HepG2 (cell line): ENCODE measurements around the gene CARMIL3. TPM values are rescaled to one million over a fixed set of nuclear protein-coding genes. Genes with fewer than 3 reads are reported as not detected.
A peak's percentile ranks its signal among the peaks of the same experiment; 100 is the strongest.

Source experiments
- FOSL1 ChIP-seq: sonication (generic); formaldehyde crosslinking; IDR thresholded peaks from 2 replicates; pipeline ENCODE4 v1.9.0; 2021; ENCODE audit warnings: missing genetic modification reagents, borderline replicate concordance
- GMEB1 ChIP-seq: sonication (generic); formaldehyde crosslinking; IDR thresholded peaks from 2 replicates; pipeline ENCODE4 v1.5.1; 2020; ENCODE audit warnings: missing genetic modification reagents, mild to moderate bottlenecking, borderline replicate concordance
- GZF1 ChIP-seq: sonication (generic); formaldehyde crosslinking; IDR thresholded peaks from 2 replicates; pipeline ENCODE4 v1.5.1; 2020; ENCODE audit warnings: mild to moderate bottlenecking, missing genetic modification reagents
- HNRNPH1 ChIP-seq: fragments of 200-400 bp; formaldehyde crosslinking; optimal IDR thresholded peaks from 2 replicates; pipeline ENCODE3; 2017; ENCODE audit warnings: mild to moderate bottlenecking, low read depth, low read length
- LBX2 ChIP-seq: sonication (generic); formaldehyde crosslinking; IDR thresholded peaks from 2 replicates; pipeline ENCODE4 v1.5.0; 2020; ENCODE audit warnings: missing genetic modification reagents, mild to moderate bottlenecking, borderline replicate concordance
- NONO ChIP-seq, 2 experiments: fragments of 450-650 bp in 1 of 2; sonication (generic) in 1 of 2; formaldehyde crosslinking in 1 of 2; IDR thresholded peaks in 1 of 2; conservative IDR thresholded peaks in 1 of 2; 2 replicates each; pipeline versions ENCODE4 v1.6.1 to v1.8.0; 2017 to 2022; ENCODE audit warnings: mild to moderate bottlenecking in 1 of 2, missing genetic modification reagents in 1 of 2, moderate library complexity in 1 of 2
- PATZ1 ChIP-seq: sonication (generic); formaldehyde crosslinking; IDR thresholded peaks from 2 replicates; pipeline ENCODE4 v1.4.0; 2020; ENCODE audit warnings: missing genetic modification reagents
- PBX2 ChIP-seq: IDR thresholded peaks from 2 replicates; pipeline ENCODE4 v1.6.1; 2016; ENCODE audit warnings: control low read depth
- RBM39 ChIP-seq: fragments of 200-400 bp; formaldehyde crosslinking; IDR thresholded peaks from one replicate; pipeline ENCODE4 v1.6.1; 2018; ENCODE audit warnings: antibody characterized with exemption, mild to moderate bottlenecking, low read depth, low read length; ENCODE audit not compliant: poor library complexity, severe bottlenecking
- SOX6 ChIP-seq, 2 experiments: fragments of 450-650 bp in 1 of 2; sonication (generic) in 1 of 2; formaldehyde crosslinking in 1 of 2; IDR thresholded peaks; 2 replicates each; pipeline versions ENCODE4 v1.4.0 to v1.6.1; 2017 to 2020; ENCODE audit warnings: antibody characterized with exemption in 1 of 2, mild to moderate bottlenecking in 1 of 2, missing genetic modification reagents in 1 of 2
- ZFP37 ChIP-seq: sonication (generic); formaldehyde crosslinking; IDR thresholded peaks from 2 replicates; pipeline ENCODE4 v1.4.0; 2020; ENCODE audit warnings: missing genetic modification reagents, borderline replicate concordance
- ZFP82 ChIP-seq: sonication (generic); formaldehyde crosslinking; IDR thresholded peaks from 2 replicates; pipeline ENCODE4 v1.5.1; 2020; ENCODE audit warnings: mild to moderate bottlenecking, missing genetic modification reagents, borderline replicate concordance
- ZFP90 ChIP-seq: sonication (generic); formaldehyde crosslinking; IDR thresholded peaks from 2 replicates; pipeline ENCODE4 v1.8.0; 2022; ENCODE audit warnings: missing genetic modification reagents, mild to moderate bottlenecking, inconsistent platforms, borderline replicate concordance
- ZGPAT ChIP-seq: IDR thresholded peaks from 2 replicates; pipeline ENCODE4 v1.6.1; 2016; ENCODE audit warnings: mild to moderate bottlenecking
- ZKSCAN1 ChIP-seq: fragments of 150-350 bp; IDR thresholded peaks from 2 replicates; pipeline ENCODE4 v1.6.1; 2014; ENCODE audit warnings: low read length
- ZNF280D ChIP-seq: sonication (generic); formaldehyde crosslinking; IDR thresholded peaks from 2 replicates; pipeline ENCODE4 v1.5.1; 2020; ENCODE audit warnings: mild to moderate bottlenecking, missing genetic modification reagents
- ZNF567 ChIP-seq: sonication (generic); formaldehyde crosslinking; IDR thresholded peaks from 2 replicates; pipeline ENCODE4 v1.8.1; 2023; ENCODE audit warnings: mild to moderate bottlenecking, missing genetic modification reagents, borderline replicate concordance
- ZNF768 ChIP-seq: sonication (generic); formaldehyde crosslinking; IDR thresholded peaks from 2 replicates; pipeline ENCODE4 v1.4.0; 2020; ENCODE audit warnings: missing genetic modification reagents
- polyA plus RNA-seq, 8 experiments: library from polyadenylated mRNA; depleted of rRNA in 3 of 8; stranded (reverse) in 7 of 8; unstranded in 1 of 8; fragments of >200 nt; fragmentation: Illumina TruSeq in 4 of 8; extraction: Trizol in 4 of 8; gene quantifications; 2 replicates each; pipeline versions ENCODE4 v1.2.1 to v1.2.3, GENCODE V29; 2011 to 2016; ENCODE audit warnings: low read depth in 4 of 8, missing spikeins in 1 of 8, mixed read lengths in 1 of 8; ENCODE audit not compliant: insufficient read depth in 1 of 8
- total RNA-seq, 5 experiments: library from RNA; depleted of rRNA; stranded (reverse); fragments of >200 nt; fragmentation: Illumina TruSeq; extraction: Trizol; gene quantifications; 2 replicates each; pipeline ENCODE4 v1.2.3, GENCODE V29; 2016; ENCODE audit warnings: low read depth in 1 of 5

Gene CARMIL3
- total and polyA plus RNA-seq, 2 of the 13 experiments (the other 11 are each of a cell fraction or from before 2014, with no cell fraction given): 0.27 to 0.55 TPM

GRCh38 chr14:24098229-24098926 lies 46.6 kb downstream of the CARMIL3 start (continued):
- TF ChIP-seq ZFP90 (0 out of 2 replicates have a peak, but pooled peaks have one; percentile 71), HNRNPH1 (peak; percentile 79), PBX2 (CRISPR knock-in tag) (no peak), NONO (IDR thresholded peaks at IDR 0.05) (no peak), NONO (CRISPR knock-in tag; conservative IDR thresholded peaks at IDR 0.05) (no peak), ZNF280D (CRISPR knock-in tag) (no peak), ZNF768 (peak; percentile 31; the same call in 1 of the 2 replicates), PATZ1 (CRISPR knock-in tag) (no peak), ZGPAT (CRISPR knock-in tag) (no peak), ZNF567 (CRISPR knock-in tag) (no peak), LBX2 (CRISPR knock-in tag) (no peak), SOX6 (IDR thresholded peaks at IDR 0.05) (no peak), SOX6 (CRISPR knock-in tag; IDR thresholded peaks at IDR 0.05) (no peak), GMEB1 (CRISPR knock-in tag) (no peak), ZKSCAN1 (no peak), RBM39 (no peak), ZFP37 (0 out of 2 replicates have a peak, but pooled peaks have one; percentile 59), FOSL1 (CRISPR knock-in tag) (no peak), ZFP82 (CRISPR knock-in tag) (no peak), GZF1 (CRISPR knock-in tag) (no peak)
